SK-N-SH (cell line): ENCODE results near the gene RRAD.

Source experiments
- CHD2 ChIP-seq: fragments of 150-350 bp; IDR thresholded peaks from 2 replicates; pipeline ENCODE4 v1.6.1; 2018; ENCODE audit warnings: low read length; ENCODE audit not compliant: partially characterized antibody
- CTCF ChIP-seq: fragments of 200-600 bp; sonication (generic); IDR thresholded peaks from 2 replicates; pipeline ENCODE4 v1.6.1; 2017; ENCODE audit warnings: antibody characterized with exemption, mild to moderate bottlenecking, moderate library complexity
- ELF1 ChIP-seq: IDR thresholded peaks from 2 replicates; pipeline ENCODE4 v1.4.0; 2012
- EP300 ChIP-seq, 2 experiments: IDR thresholded peaks; 2 replicates each; pipeline versions ENCODE4 v1.4.0 to v1.6.1; 2012; ENCODE audit warnings: borderline replicate concordance in 1 of 2, low read depth in 1 of 2, low read length in 1 of 2
- EZH2phosphoT487 ChIP-seq: fragments of 200-600 bp; sonication (generic); IDR thresholded peaks from 2 replicates; pipeline ENCODE4 v1.6.1; 2017; ENCODE audit warnings: low read depth, mixed run types, mild to moderate bottlenecking, antibody characterized with exemption, moderate library complexity, borderline replicate concordance
- FOXJ3 ChIP-seq: sonication (generic); formaldehyde crosslinking; IDR thresholded peaks from 2 replicates; pipeline ENCODE4 v1.5.1; 2020; ENCODE audit warnings: mild to moderate bottlenecking, missing genetic modification reagents
- JUND ChIP-seq: IDR thresholded peaks from 2 replicates; pipeline ENCODE4 v1.4.0; 2012
- POLR2AphosphoS5 ChIP-seq: IDR thresholded peaks from 2 replicates; pipeline ENCODE4 v1.6.1; 2012; ENCODE audit warnings: low read depth, low read length
- REST ChIP-seq: IDR thresholded peaks from 2 replicates; pipeline ENCODE4 v1.6.1; 2012; ENCODE audit warnings: mild to moderate bottlenecking, low read depth, low read length, moderate library complexity
- RFX5 ChIP-seq: IDR thresholded peaks from 2 replicates; pipeline ENCODE4 v1.6.1; 2012; ENCODE audit warnings: mild to moderate bottlenecking, improper control_type of control experiment, low read length
- TEAD4 ChIP-seq: IDR thresholded peaks from 2 replicates; pipeline ENCODE4 v1.4.0; 2012; ENCODE audit warnings: mild to moderate bottlenecking, borderline replicate concordance; ENCODE audit not compliant: insufficient read depth
- YY1 ChIP-seq: IDR thresholded peaks from 2 replicates; pipeline ENCODE4 v1.4.0; 2012; ENCODE audit warnings: low read depth, mild to moderate bottlenecking
- ZBTB33 ChIP-seq: IDR thresholded peaks from 2 replicates; pipeline ENCODE4 v1.4.0; 2012; ENCODE audit warnings: low read depth, borderline replicate concordance

- TF ChIP-seq TEAD4 (no peak), YY1 (no peak), EP300 (IDR thresholded peaks at IDR 0.05; ENCODE audit: borderline replicate concordance in 1 of 2, low read depth in 1 of 2, low read length in 1 of 2) (no peak), CTCF (no peak), REST (no peak), POLR2AphosphoS5 (no peak), EZH2phosphoT487 (no peak), ELF1 (no peak), FOXJ3 (CRISPR knock-in tag) (no peak), ZBTB33 (no peak), JUND (no peak), CHD2 (no peak), RFX5 (no peak)
These were observed 11.6 kb downstream of the RRAD start for GRCh38 chr16:66913711-66914110.
